Psoas muscle (tissue), 8 donors: ENCODE results near the gene ZBTB46. TPM values are rescaled to one million over a fixed set of nuclear protein-coding genes. Genes with fewer than 3 reads are reported as not detected.

Experiments used
- ATAC-seq, 4 donors: fragments of 200-7000 bp; cut with Tn5 transposase; one replicate each; pipeline ENCODE4 v1.9.1; 2020; ENCODE audit warnings: moderate library complexity in 3 of 4, mild to moderate bottlenecking in 2 of 4
- DNase-seq, 2 donors: peaks; one replicate each; pipeline ENCODE4 v3.0.0-alpha.2; 2020
- H3K27ac ChIP-seq: fragments of 200-600 bp; one replicate; pipeline ENCODE4 v1.8.0; 2022
- H3K27me3 ChIP-seq, 3 donors: fragments of 200-600 bp in 1 of 3; one replicate each; pipeline versions ENCODE4 v1.6.1 to v1.8.0; 2013 to 2022; ENCODE audit warnings: low read length in 2 of 3, mild to moderate bottlenecking in 2 of 3, moderate library complexity in 1 of 3; ENCODE audit not compliant: insufficient read depth in 3 of 3
- H3K36me3 ChIP-seq, 2 donors: fragments of 200-600 bp in 1 of 2; one replicate each; pipeline versions ENCODE4 v1.6.1 to v1.8.0; 2013 to 2022; ENCODE audit warnings: low read depth in 1 of 2, mild to moderate bottlenecking in 1 of 2, moderate library complexity in 1 of 2; ENCODE audit not compliant: insufficient read depth in 1 of 2
- H3K4me1 ChIP-seq: fragments of 200-600 bp; one replicate; pipeline ENCODE4 v1.8.0; 2022
- H3K4me3 ChIP-seq: fragments of 200-600 bp; one replicate; pipeline ENCODE4 v1.8.0; 2022; ENCODE audit warnings: mild to moderate bottlenecking
- H3K9me3 ChIP-seq: fragments of 200-600 bp; one replicate; pipeline ENCODE4 v1.8.0; 2022
- CTCF ChIP-seq: fragments of 200-600 bp; IDR thresholded peaks from one replicate; pipeline ENCODE4 v1.8.0; 2022; ENCODE audit warnings: antibody characterized with exemption
- WGBS, 3 donors: extraction: QIAGEN DNeasy Blood & Tissue Kit; methylation state at CpG; one replicate each; pipeline versions ENCODE4 v1.1.6 to v1.1.7; 2013; 5-methylcytosine and 5-hydroxymethylcytosine counted together
- intact Hi-C, 2 donors: fragments of 100-400 bp; cut with DNase I; formaldehyde crosslinking; loops; one replicate each; pipeline versions ENCODE4 v1.11.0 to v1.14.2; 2022
- polyA plus RNA-seq, 3 donors: library from polyadenylated mRNA; stranded (reverse); fragments of 200-250 nt; gene quantifications; one replicate each; pipeline ENCODE4 v1.2.3, GENCODE V29; 2013
- total RNA-seq, 4 donors: library from RNA; stranded (reverse); fragmentation: NEBNext Ultra II Directional in 2 of 4; extraction: Animal tissue kit (Norgen Biotek cat#: 25700) in 2 of 4; gene quantifications; one replicate each; pipeline versions ENCODE4 v1.2.1 to v1.2.4, GENCODE V29; 2021 to 2023
- donor health status: healthy with polysubstance abuse.
- donor health status: DM: no; HTN: no; CAD: no; lungs with moderate emphysema.
- donor health status: Bipolar disorder and iron deficiency.
- donor health status: healthy.
- donor health status: DM: yes; HTN: yes; CAD: no.
- donor health status: DM: no; HTN: no; CAD: no.
- donor health status: DM: no; HTN: no; CAD: no.
- donor health status: DM: yes; HTN: yes; CAD: no.

ZBTB46 gene
- total and polyA plus RNA-seq, 7 donors = 1.3 to 6.4 (median 4.5) TPM

DNA sequence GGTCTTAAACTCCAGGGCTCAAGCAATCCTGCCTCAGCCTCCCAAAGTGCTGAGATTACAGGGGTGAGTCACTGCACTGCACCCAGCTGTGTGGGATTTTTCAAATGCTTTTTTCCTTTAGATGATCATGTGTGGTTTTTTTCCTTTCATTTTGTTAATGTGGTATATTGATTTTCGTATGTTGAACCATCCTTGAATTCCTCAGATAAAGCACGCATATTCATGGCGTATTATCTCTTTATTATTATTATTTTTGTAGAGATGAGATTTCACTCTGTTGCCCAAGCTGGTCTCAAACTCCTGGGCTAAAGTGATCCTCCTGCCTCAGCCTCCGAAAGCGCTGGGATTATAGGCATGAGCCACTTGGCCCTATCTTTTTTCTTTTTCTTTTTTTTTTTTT is 116.2 kb downstream of the ZBTB46 start:
- Histone ChIP-seq H3K27ac (no peak overlapping the region), H3K9me3 (peaks cover 6% of the 10 kb centered on the region), H3K4me3 (no peak overlapping the region), H3K27me3 (no peaks in the 10 kb centered on the region), H3K4me1 (no peaks in the 10 kb centered on the region), H3K36me3 (peaks cover 3 to 76% of the 10 kb centered on the region in 2 donors)
- no peak for ATAC-seq
- no peak for TF ChIP-seq CTCF
- intact Hi-C loops = no loop called here
- 97 to 98% (median 98%) methylated on average over 5 of the region's 5 CpGs for WGBS, 3 donors
- DNase-seq = no peak

GRCh38 chr20:63712191-63712590 is 118.9 kb downstream of the ZBTB46 start:
- WGBS, 3 donors = 100% methylated on average over 1 of the region's 1 CpG
- no peak for ATAC-seq
- Histone ChIP-seq H3K27ac (no peak overlapping the region), H3K4me3 (no peak overlapping the region), H3K36me3 (peaks cover 3 to 63% of the 10 kb centered on the region in 2 donors), H3K4me1 (peaks cover 12% of the 10 kb centered on the region), H3K27me3 (no peaks in the 10 kb centered on the region), H3K9me3 (no peaks in the 10 kb centered on the region)
- intact Hi-C loops = no loop called here
- no peak for DNase-seq
- no peak for TF ChIP-seq CTCF

- WGBS, 3 donors = 81 to 89% (median 81%) methylated on average over 12 of the region's 12 CpGs
- intact Hi-C loops = no loop called here
- no peak for ATAC-seq
- no peak for DNase-seq
- no peak for TF ChIP-seq CTCF
- H3K4me3 ChIP-seq = no peak overlapping the region
- H3K27ac ChIP-seq = no peak overlapping the region
- no peaks in the 10 kb centered on the region for H3K27me3 ChIP-seq
- H3K9me3 ChIP-seq = no peaks in the 10 kb centered on the region
- peaks cover 3 to 65% of the 10 kb centered on the region in 2 donors for H3K36me3 ChIP-seq
- H3K4me1 ChIP-seq = peaks cover 15% of the 10 kb centered on the region
Observed at GRCh38 chr20:63711085-63711645, 119.9 kb downstream of the ZBTB46 start.

DNA sequence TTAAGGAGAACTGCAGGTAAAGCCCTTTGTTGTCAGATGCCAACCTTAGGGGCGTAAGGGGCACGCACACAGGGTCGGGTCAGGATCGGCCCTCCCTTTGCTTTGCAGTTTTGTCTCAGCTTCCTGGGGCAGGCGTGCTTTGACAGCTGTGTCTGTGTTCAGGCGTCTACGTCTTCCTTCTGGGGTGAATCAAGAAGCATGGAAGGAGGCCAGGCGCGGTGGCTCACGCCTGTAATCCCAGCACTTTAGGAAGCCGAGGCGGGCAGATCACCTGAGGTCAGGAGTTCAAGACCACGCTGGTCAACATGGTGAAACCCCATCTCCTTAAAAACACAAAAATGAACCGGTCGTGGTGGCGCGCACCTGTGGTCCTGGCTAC is 121.9 kb downstream of the ZBTB46 start:
- DNase-seq (no peak), ATAC-seq (no peak)
- Histone ChIP-seq H3K4me3 (peak overlapping the region; percentile 97), H3K27me3 (no peaks in the 10 kb centered on the region), H3K27ac (no peak overlapping the region), H3K36me3 (peaks cover 3 to 73% of the 10 kb centered on the region in 2 donors), H3K4me1 (peaks cover 16% of the 10 kb centered on the region), H3K9me3 (no peaks in the 10 kb centered on the region)
- 87 to 90% (median 89%) methylated on average over 17 of the region's 17 CpGs for WGBS, 3 donors
- TF ChIP-seq CTCF = no peak
- intact Hi-C loops = loop anchor here in 1 of 2 donors (2.0 kb wide), 2 partner anchors 30 to 50 kb away; partner anchors contain the start of genes RTEL1 and SLC2A4RG
